Activated CD4-positive, alpha-beta T cell treated with anti-CD3 and anti-CD28 coated beads for 24 hours (primary cell): ENCODE results near the gene FAF2.
"Not testable (repeated sequence)": the region's sequence is repeated elsewhere in the genome, so short reads cannot be mapped to it uniquely, and the experiment has no call there.

Source experiments
- DNase-seq, 2 donors: peaks; one replicate each; pipeline ENCODE4 v3.0.0-alpha.2; 2020; ENCODE audit warnings: low read depth in 2 of 2

FAF2 gene

DNA sequence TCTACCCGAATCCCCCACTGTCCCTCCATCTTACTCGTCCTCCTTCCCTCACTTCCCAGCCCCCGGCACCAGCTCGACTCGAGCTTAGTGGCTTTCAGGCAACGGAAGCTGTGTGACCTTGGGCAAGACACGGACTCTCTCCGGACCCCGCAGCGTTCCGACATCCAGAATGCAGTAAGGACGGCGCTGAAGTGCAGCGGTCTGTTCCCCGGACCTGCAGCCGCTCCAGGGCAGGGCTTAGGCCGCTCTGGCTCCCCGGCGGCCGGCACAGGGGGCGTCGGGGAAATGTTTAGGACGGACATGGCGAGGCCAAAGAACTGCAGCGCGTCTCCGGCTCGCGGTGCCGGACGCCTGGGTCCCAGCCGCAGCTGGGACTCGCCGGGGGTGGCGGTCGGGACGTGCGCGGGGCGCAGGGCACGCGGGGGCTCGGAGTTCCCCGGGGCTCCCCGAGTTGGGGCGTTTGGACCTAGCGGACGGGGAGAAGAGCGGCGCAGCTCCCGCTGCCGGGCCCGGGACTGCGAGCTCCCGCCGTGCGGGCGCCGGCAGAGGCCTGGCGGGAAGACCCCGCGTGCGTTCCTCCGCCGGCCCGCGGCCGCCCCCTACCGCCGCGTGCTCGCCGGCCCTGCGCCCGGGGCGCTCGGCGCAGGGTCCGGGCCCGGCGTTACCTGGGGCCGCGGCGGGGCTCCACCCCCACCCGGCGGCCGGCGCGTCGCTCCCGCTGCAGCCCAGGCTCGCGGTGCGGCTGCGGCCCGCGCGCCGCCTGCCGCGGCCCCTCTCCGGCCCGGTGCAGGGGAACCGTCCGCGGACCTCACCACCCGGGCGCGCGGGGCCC is 94.6 kb downstream of the FAF2 start:
- no peak for DNase-seq

DNA sequence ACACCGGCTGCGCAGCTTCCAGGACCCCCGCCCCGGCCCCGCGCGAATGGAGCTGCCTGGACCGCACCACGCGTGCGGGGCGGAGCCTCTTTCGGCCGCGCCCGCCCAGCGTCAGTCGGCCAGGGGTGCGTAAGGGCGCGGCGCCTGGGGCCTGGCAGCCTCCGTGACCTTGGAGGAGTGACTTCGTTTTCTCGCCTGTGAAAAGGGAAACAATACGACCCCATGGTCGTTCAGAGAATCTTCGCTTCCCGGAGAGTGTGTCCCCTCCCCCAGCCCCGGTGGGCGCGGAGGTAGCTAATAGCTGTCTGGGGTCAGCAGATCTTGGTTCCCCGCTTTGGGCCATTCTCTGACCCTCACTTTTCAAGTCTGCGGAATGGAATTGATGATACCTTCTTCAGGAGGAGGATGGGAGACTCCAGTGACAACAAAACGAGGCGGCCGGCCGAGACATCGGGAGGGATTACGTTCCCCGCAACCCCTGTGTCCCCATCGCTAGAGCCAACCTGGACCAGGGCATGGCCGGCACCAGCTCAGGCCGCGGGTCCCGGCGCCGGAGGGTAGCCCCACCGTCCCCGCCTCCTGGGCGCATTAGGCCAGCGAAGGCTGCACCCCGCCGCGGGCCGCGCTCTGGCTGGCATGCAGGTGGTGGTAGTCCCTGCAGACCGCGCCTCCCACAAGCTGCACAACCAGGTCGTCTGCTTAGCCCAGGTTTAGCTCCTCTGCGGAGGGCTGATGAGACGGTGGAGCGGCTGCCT is 95.4 kb downstream of the FAF2 start:
- peak; percentile 59 to 64 for DNase-seq

DNA sequence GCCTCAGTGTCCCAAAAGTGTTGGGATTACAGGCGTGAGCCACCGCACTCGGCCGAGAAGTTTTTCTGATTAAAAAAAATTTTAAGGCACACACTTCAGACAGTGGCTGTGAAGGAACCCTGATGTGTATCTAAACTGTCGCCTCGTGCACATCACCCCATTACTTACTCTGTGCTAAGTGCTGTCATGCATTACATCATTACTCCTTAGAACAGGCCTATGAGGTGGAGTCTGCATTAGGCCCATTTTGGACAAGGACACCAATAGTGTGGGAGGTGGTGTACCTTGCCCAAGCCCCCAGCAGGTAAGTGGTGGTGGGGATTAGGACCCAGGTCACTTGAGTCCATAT is 97.2 kb downstream of the FAF2 start:
- DNase-seq, result no peak

DNA sequence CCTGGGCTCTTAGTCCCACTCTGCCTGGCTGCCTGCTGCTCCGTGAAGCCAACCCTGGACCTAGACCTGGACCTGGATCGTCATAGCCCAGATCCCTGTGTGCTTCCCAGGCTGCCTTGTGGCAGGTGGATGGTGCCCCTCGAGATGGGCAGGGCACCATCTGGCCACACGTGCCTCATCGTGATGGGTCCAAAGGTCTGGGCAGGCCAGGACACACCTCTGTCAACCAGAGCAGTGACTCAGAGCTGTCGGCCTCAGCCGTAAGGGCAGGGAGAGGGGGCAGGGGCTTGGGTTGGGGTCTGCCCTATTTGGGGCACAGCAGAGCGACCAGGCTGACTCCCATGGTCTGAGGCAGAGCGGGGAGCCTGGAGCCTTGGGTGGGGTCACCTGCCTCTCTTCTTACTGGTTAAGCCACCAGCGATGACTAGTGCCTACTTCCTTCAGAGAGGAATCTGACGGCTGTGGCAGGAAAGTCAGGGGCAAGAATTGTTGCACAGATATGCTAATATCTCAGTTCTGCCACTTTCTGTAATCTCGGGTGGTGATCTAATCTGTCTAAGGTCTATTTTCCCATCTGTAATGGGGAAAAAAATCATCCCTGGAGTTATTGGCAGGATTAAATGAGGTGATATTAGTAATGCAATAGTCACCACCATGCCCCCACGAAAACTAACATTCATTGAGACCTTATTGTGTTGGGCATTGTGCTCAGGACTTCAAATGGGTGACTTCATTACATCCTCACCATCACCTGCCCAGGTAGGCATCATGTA is 97.7 kb downstream of the FAF2 start:
- DNase-seq, result no peak

DNA sequence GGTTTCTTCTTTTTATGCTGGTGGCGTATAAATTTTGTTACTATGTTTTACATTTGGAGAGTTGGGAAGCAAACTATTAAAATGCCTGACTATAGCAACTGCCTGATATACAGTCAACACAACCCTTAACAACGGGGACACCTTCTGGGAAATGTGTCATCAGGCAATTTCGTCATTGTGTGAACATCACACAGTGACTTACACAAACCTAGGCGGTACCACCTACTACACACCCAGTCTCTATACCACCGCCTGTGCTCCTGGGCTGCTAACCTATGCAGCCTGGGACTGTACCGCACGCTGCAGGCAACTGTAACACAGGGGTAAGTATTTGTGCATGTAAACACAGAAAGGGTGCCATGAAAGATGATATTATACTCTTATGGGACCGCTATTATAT is 99.6 kb downstream of the FAF2 start:
- no peak for DNase-seq

DNA sequence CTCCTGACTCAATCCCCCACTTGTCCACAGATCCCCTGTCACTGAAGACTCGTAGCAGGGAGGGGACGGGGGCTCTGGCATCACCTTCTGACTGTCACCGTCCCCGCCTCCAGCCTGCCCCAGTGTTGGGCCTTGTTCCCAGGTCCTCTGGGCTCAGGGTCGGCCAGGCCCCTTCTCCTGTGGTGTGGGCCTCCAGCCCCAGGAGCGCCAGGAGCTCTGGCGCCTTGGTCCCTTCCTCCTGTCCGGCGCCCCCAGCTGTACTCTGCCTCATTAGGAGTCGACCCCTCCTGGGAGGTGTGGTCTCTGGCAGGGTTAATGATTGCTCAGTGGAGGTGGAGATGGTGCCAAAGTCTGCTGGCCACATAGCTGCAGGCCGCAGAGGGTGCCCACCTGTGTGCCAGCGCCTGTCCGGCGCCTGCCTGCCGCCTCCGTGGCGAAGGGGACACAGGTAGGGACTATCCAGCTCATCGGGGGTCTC is 100.8 kb downstream of the FAF2 start, which contains the start of gene CDHR2:
Gene CDHR2, plus strand, starts transcription at position 376 of the 478 bp plus-strand sequence. CDS start 16,011 bp downstream, outside the sequence.
- DNase-seq, result no peak

DNA sequence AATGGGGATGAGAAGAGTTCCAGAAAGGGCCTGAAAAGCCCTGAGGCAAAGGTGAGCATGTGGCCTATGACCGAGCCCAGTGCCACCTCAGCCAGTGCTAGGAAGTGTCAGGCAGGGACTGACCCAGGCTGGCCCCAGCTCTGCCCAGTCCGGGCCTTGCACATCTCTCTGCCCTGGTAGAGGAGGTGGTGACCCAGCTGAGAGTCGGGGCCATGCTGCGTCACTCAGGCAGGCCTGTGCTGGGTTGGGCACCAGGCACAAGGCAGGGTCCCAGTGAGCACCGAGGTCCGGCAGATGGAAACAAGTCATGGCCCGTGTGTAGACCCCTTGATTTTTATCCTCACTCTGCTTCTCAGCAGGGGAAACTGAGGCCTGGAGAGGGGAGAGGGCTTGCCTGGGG is 101.7 kb downstream of the FAF2 start:
- no peak for DNase-seq

DNA sequence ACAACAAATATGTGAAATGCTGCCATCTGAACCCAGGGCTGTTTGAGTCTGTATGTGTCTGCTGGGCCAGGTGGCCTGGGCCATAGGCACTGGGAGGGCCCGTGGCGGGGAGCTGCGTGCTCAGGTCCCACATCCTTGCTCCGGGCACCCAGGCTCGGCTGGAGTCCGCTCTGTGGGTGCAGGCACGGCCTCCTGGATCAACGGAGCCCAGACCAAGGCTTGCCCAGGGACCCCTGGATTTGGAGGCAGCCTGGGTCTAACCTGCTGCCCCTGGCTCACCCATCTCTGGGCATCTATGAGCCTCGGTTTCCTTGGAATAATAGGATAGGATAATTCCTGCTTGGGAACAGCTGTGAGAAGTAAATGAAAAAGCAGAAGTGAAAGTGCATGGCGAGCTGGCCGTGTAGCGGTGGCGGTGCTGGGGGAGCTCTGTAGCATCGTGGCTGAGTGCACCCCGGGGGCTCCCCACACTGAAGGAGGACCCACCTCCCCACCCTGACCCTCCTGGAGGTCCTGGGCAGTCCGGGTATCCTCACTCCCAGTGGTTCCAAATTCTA is 102.2 kb downstream of the FAF2 start:
- DNase-seq, result no peak

DNA sequence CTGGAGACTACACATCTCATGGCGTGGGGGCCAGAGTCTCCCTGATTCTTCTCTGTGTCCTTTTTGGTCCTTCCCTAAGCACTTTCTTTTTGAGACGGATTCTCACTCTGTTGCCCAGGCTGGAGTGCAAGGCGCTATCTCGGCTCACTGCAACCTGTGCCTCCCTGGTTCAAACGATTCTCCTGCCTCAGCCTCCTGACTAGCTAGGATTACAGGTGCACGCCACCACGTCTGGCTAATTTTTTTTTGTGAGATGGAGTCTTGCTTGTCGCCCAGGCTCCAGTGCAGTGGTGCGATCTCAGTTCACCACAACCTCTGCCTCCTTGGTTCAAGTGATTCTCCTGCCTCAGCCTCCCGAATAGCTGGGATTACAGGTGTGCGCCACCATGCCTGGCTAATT is 102.8 kb downstream of the FAF2 start:
- DNase-seq, result not testable (repeated sequence)

DNA sequence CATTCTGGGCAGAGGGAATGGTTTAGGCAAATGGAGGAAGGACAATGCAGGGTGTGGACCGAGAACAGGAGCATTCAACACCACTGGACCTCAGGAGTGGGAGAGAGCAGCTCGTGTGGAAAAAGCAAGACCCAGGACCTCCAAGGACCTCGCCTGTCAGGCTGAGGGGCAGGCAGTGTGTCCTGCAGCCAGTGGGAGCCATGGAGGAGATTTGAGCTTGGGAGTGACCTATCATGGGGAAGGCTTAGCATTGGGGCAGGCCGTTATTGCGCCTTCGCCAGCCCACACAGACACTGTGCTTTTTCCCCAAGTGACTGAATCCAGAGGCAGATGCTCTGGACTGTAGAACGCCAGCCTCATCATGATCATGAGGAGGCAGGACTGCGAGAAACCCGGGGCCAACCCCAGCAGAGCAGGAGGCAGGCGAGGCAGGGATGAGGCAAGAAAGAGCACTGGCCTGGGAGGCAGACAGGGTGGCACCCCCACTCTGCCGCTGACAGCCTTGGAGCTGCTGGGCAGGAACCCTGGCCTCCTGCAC is 104.2 kb downstream of the FAF2 start:
- no peak for DNase-seq

DNA sequence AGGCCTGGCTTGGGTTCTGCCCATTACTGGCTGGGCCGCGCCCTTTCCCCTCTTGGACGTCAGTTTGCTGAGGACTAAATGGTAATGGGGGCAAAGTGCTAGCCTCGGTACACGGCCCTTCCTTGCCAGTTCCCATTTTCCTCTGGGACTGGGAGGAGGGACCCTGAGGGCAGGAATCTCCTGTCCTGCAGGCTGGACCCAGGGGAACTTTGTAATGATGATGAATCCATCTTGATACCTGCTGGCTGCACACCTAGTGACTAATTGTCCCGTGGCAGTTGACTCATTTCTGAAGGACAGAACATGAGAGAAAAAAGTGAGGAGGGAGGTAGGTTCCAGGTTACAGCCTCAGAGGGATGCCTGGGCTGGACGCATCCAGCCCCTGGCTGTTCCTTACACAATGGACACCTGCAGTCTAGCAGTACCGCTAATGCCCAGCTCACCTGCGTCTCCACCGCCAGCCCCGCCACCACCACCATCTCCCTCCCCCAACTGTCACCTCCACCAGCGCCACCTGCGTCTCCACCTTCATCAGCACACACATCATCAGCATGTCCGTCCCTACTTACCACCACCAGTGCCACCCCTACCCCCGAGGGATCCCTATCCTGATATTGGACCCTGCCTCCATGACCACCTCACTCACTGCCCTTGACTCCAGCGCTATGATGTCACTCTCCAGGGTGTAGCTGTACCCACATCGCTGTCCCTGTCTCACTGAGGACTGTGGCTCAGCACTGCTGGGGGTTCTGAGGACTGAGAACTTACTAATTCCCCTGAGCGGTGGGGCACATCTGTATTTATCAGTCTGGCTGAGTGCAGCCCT is 105.3 kb downstream of the FAF2 start:
- DNase-seq, result no peak

DNA sequence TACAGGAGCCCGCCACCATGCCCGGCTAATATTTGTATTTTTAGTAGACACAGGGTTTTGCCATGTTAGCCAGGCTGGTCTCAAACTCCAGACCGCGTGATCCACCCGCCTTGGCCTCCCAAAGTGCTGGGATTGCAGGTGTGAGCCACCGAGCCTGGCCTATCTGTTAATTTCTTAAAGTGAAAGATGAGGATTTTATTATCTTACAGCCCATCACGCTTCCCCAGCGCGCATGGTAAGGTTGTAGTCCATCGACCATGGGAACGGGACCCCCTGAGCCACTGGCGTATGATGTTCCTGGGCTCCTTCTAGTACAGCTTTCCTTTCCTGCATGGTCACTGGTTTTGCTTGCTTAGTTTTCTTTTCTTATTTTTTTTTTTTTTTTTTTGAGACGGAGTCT is 109.7 kb downstream of the FAF2 start:
- DNase-seq, result no peak
